HG03280 (cell line): ENCODE results near the gene COMT.

Experiments
- ATAC-seq: cut with Tn5 transposase; IDR thresholded peaks from one replicate; pipeline ENCODE4 v1.9.1; 2021; ENCODE audit warnings: mild to moderate bottlenecking, moderate library complexity; ENCODE audit not compliant: unreplicated experiment

Gene COMT

DNA sequence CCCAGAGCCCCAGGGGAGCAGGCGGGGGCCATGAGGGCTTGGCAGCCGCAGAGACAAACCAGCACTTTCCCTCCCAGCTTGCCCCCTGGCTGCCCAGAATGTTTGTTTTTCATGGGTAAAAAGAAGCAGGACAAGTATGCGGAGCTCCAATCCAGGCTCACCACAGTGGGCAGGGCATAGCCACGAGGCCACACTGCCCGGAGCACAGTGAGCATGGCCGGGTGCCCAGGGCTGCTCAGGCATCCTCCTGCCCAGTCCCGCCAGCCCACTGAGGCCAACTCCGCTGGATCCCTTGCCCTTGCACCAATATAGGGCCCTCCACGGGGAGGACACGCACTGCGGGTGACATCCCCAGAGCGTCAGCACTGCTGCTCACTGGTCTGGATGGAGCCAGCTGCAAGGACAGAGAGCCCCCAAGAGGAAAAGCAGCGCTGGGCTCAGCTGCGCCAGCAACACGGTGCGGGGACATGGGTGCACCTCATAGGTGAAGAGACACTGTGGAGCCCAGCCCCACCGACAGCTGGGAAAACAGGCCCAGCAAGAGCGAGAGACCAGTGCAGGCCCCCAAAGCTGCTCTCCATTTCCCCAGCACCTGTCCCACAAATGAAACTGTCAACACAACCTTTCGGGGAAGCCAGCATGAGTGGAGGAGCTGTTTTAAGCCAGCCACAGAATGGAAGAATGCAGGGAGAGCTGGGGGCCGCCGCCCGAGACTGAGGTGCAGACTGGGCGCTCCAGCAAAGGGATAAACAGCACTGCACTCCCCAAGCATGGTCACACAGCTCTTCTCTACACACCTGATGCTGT lies 50.3 kb downstream of the COMT start:
- ATAC-seq, result no peak

DNA sequence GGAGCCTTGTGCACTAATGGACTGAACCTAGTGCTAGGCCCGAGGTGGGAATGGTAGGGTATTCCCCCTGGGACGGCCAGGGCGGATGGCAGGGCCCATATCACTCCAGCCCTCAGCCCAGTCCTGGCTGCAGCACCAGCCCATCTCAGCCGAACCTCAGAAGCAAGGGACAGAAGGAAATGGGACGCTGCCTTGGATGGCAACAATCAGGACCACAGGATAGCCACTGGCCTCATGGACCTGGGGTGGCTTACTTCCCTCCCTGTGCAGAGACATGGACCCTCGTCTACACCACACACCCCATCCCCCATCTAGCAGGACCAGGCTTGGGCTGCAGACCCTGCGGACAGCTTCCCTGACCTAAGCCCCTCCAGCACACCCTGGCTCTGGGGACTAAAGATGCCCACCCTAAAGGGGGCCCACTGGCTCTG lies 50.9 kb downstream of the COMT start:
- no peak for ATAC-seq

DNA sequence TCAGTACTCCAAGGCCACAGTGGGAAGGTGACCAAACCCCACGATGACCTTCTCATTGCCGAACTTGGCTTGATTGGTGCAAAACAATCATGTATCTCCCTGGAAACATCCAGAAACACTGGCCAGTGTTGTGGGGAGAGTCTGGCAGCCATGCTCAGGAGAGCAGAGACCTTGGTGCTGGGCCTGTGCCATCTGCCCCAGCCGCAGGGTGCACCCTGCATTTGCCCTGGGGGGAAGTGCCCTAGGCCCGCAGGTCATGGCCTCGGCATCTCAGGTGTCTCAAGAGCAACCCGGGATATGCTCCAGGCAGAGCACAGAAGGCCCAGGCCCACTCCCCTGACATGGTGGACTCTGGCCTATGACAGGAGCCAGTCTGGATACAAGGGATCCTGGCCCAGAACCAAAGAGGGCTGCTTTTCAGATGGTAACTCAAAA lies 51.4 kb downstream of the COMT start:
- ATAC-seq, result no peak

DNA sequence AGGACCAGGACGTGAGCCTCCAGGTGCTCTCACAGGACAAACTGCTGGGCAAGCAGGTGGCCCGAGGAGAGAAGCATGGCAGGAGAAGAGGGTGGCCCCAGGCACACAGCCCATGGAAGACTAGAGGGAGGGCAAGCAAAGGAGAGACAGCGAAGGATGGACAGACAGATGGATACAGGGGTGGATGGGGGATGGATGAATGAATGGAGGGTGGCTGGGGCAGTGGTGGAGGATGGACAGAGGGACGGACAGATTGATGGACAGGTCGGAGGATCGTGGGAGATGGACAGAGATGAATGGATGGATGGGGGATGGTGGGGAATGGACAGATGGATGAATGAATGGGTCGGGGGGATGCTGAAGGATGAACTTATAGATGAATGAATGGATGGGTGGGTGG lies 52.4 kb downstream of the COMT start:
- ATAC-seq, result no peak

DNA sequence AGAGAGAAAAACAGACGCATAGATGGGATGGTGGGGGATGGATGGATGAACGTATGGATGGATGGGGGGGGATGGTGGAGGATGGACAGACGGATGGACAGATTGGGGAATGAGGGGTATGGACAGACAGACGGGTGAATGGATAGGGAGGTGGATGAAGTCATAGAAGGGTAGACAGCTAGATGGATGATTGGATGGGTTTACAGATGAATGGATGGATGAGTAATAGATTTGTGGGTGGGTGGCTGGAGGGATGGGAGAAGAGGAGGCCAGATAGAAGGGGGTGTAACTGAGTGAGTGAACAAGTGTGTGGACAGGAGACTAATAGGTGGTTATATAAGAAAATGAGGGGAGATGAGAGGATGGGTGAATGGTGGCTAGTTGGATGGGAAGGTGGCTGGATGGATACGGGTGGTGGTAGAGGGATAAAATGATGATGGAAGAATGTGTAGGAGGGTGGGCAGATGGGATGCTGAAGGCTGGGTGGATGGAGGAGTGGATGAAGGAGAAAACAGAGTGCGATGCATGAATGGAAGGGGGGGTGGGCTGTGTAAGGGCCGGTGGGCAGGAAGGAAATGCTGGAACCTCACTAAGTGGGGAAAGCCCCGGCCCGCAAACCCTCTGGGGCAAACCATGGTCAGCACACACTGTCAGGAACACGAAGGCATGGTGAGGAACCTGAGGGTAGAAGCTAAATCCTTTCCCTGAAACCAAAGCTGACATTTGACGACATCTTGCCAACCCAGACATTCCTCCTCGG lies 53.5 kb downstream of the COMT start:
- no peak for ATAC-seq

DNA sequence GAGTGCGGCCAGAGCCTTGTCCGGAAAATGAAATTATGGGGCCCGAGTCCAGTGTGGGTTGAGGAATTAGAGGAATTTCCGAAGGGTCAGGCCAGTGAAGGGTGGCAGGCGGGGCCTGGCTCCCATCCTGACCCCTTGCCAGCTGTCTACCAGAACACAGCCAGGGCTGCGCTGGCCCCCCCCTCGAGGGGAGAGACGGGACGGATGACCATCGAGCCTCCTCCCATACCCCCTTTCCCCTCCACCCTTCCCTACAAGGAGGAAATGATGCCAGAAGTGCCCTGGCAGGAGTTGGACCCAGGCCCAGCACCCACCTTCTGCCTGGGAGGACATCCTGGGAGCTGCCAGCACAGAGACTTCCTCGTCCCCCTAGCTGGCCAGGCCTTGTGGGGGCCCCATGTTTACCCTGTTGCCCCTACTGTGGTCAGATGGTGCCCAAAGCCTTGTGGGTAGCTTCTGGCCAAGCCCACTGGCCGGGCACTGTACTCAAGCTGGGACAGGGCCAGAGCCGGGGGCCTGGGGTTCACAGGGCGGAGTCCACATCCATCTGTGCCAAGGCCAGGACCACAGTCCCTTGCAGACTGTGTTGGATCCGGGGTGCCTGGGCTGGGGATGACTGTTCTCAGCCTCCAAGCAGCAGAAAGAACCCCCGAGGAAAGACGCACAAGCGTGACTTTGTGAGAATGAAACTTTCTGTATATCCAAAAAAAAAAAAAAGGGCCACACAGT lies 54.2 kb downstream of the COMT start:
- ATAC-seq, result no peak

DNA sequence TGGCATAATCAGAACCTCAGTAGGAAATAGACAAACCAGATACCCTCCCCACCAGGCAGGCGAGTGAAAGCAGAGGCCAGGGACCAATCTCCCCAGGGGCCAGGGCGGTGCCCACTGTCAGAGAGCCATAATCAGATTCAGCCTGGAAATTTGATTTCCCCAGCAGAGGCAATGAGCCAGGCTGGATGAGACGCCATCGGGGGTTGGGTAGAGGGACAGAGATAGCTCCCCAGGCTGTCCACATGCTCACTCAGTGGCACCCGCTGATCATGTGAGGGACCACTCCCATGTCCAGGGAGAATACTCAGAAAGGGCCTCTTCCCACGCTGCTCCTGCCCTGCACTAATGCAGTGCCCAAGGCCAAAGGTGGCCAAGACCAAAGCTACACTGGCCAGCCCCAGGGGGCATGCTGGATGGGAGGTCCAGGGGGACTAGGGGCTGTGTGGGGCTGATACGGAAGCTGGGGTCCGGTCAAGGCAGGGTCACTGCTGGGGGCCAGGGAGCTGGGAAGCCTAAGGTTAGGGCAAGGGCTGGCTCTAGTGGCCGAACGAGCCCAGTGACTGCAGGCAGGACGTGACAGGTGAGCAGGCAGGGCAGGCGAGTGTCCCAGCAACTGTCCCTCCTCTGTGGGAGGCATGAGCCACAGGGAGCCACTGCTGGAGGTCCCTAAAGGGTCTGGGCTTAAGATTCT lies 55.3 kb downstream of the COMT start:
- no peak for ATAC-seq

DNA sequence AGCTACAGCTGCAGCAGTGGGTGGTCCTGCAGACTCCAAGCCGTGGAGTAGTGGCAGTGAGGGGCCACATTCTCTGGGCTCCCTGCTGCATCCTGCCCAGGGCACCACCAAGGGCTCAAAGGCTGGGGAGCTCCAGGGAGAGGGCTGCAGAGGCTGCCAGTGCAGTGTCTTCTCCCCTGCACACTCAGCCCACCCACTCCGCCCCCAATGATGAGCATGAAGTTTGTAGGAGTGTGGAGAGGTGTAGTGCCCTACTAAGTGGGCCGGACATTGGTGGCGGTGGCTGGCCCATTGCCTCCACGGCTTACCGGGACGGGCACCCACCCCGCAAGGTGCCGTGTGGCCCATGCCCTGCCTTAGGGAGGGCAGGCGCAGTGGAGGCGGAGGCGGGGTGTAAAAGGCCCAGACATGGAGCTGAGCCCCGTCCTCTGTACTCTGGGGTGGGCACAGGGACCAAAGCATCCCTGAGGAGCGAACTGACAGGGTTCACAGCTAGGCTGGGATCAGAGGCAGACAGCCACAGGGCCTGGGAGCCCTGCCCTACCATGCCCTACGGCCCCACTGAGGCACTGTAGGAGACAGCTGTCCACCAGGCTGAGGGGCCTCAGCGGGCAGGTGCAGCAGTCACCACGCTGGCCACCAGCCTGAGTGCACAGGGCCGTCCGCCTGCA lies 56.1 kb downstream of the COMT start:
- ATAC-seq, result no peak

DNA sequence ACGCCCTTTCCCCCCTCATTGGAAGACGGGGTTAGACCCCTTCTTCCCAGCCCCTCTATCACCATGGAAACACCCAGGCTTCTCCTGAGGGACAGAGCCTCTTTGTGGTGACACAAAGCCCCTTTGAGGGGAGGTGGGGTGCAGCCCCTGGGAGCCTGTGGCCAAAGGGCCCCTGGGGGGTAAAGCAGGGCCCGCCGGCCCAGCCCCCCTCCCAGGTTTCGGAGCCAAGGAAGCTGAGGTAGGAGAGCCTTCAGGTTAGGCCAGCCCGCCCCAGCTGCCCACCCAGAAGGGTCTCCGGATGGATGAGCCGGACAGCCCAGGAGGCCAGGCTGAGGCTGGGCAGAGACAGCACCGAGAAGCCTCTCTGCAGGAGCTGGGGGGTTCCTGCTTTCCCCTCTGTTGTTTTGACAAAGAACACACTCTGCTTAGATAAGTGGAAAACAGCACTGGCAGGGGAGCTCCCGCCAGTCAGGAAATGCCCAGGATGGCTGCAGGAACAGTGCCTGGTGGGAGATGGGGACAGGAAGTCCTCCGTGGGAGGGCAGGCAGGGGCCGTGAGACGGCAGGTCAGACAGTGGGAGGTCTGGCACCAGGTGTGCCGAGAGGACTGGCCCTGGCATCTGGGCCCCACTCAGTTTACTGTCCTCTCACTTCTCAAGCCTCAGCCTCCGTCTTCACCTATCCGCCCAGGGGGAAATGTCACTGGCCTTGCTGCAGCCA lies 56.8 kb downstream of the COMT start:
- no peak for ATAC-seq

DNA sequence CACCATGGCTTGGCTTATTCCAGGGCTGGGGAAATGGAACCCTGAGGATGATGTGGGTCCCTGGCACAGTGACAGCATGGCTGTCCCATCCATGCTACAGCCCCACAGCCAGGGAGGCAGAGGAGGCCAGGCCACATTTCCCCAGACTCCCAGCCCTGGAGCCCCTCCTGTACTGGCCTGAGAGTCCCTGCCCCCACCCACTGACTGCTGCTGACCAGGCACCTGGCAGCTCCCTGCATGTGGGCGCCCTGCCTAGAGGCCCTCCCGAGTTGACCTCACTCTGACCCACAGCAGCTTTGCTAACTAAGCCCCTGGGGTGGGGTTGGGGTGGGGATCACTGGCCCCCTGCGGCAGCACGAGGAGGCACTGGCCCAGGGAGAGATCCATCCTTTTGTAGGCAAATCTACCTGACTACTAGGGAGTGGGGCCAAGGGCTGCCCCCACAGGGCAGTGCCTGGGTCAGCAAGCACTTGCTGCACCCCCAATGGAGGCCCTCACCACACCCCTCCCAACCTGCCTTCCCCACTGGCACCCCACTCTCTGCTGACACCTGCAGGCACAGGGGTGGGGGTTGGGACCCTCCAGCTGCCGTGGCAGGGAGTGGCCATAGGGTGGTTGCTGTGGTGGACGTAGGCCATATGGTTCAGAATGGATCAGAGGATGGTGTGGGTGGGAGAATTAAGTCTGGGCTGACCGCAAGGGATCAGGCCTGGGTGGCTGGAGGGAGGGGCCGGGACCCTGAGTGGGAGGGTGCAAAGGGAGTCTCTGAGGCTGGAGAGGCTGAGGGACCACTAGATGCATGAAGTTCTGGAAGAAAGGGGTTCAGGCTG lies 57.6 kb downstream of the COMT start:
- ATAC-seq, result no peak

DNA sequence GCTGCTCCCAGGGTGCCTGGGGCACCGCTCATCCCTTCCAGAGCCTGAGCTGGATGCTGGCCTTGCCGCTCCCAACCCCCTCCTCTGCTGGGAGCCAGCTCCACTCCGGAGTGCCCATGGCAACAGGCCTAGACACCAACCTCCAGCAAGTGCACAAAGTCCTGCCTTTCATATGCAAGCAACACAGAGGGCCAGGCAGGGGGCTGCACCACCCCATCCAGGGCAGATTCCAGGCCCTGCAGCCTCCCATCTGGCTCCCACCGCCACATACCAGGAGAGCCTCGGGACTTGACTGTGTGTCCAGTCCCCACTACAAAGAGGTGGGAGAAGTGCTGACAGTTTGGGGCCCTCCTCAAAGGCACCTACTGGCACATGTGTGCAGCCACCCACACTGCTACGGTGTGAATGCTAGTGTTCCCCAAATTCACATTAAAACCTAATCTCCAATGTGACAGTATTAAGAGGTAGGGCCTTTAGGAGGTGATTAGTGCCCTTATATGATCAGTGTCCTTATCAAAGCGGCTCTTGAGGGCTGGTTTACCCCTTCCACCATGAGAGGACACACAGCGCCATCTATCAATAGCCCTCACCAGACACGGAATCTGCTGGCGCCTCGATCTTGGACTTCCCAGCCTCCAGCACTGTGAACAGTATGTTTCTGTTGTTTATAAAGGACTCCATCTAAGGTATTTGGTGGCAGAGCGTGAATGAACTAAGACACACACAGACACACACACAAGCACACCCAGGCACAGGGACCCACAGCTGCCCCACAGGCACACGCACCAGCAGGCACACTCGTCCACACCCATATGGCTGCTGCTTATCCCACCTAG lies 58.9 kb downstream of the COMT start:
- ATAC-seq, result no peak

DNA sequence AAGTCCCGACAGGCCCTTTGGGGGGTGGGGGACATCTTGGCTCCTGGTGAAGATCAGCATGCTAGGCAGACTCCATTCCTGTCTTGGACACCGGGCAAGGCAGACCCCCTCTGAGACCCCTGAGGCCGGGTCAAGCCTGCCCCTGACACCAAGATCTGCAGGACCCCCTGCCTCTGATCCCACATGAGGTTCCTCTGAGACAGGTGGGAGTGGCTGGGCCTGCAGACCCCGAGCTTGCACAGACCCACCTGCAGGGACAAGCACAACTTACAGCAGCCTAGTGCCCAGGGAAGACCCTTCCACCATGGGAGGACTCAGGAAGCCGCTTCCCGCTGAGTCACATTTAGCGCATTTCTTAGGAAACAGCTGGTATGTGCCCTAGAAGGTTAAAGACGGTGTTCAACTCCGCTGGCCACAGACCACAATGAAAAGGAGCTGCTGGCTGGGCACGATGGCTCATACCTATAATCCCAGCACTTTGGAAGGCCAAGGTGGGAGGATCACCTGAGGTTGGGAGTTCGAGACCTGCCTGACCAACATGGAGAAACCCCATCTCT lies 59.6 kb downstream of the COMT start:
- no peak for ATAC-seq

DNA sequence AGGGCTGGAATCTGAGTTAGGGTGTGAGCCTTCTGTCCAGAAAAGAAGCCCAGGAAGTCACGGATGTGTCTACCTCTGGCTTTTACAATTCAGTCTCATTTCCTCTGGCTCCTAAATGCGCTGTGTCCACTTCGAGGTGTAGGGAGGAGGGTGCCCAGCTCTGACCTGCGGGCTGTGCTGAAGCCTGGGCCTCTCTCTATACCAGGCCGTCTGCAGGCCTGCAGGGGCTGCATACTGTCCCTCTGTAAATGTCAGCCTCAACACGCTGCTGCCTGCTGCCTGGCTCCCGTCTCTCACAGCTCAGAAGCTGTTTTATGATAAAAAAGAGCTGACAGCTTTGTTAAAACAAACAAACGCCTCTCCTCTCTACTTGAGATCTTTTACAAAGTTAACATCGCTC lies 60.6 kb downstream of the COMT start:
- no peak for ATAC-seq

DNA sequence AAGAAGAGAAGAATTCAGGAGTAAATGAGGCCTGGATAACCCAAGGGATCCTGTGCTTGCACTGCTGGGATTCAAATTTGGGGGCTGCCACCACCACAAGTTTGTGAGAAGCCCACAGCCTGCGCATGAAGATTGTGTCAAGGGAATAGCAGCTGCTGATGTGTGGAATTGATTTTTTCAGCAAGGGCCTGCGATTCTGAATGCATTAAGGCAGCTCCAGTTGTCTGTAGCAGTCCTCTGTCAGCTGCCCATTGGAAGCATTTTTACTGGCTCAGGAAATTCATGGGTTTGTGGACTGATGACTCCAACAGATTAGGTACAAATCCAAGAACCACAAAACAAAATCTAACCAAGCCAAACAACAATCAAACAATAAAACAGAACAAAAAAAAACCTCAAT lies 61.1 kb downstream of the COMT start:
- ATAC-seq, result no peak

DNA sequence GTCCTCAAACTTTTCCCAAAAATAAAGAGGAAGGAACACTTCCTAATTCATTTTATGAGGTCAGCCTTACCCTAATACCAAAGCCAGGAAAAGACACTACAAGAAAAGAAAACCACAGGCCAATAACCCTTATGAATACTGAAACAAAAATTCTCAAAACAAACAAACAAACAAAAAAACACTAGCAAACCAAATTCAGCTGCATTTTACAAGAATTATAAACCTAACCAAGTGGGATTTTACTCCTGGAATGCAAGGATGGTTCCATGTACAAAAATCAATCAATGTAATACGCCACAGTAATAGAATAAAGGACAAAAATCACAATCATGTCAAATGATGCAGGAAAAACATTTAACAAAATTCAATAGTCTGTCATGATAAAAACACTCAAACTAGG lies 61.7 kb downstream of the COMT start:
- ATAC-seq, result no peak

DNA sequence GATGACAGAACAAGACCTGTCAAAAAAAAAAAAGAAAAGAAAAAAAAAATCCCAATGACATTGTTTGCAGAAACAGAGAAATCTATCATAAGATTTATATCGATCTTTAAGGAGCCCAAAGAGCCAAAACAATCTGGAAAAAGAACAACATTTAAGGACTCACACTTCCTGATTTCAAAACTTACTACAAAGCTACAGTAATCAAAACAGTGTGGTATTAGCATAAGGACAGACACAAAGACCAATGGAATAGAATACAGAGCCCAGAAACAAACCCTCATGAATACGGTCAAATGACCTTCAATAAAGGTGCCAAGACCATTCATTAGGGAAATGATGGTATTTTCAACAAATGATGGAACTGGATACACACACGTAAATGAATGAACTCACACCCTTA lies 62.9 kb downstream of the COMT start:
- no peak for ATAC-seq

DNA sequence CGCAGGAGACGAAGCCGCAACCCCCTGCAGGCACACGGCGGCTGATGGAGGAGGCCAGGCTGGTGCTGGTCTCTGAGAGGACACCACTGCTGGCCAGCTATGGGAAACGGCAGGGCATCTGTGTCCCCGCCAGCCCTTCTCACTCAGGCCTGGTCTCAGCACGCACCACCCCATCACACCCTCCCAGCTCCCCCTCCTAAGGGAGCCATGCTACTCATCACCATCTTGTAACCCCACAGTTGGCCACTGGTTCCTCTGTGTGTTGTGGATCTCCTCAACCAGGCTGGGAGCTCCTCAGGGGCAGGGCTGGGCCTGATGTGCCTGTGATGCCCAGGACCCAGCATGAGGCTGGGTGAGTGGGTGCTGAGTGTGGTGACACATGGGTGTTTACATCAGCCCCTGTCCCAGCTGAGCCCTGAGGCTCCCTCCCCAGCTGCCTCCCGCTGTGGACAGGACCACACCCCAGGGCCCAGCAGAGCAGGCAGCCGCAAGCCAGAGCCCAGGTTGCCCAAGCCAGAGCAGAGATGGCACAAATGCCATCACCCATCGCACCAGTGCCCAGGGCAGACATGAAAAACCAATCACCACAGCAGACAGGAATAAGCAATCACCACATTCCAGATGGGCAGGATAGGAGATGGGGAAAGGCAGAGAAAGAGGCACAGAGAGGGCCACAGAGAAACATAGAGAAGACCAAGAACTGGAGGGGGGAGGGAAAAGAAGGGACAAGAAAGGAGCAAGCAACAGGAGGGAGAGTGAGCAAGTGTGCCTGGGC lies 66.8 kb downstream of the COMT start:
- ATAC-seq, result no peak
